Measurements from ENCODE around the gene FGF9. TPM values are rescaled to one million over a fixed set of nuclear protein-coding genes. Genes with fewer than 3 reads are reported as not detected.

The FGF9 gene
- total RNA-seq, 1 experiment from 2014 or later, result 0.26 TPM

- DNase-seq (ENCODE audit: low spot score), result no peak
- H3K36me3 Mint-ChIP-seq, result no peaks in the 10 kb centered on the region; the same call in 1 of the 2 replicates
- ATAC-seq, result no peak
- ChIA-PET CTCF (no interaction called here), POLR2A (no interaction called here)
- H3K27me3 Mint-ChIP-seq (ENCODE audit: low read depth), result peaks cover 13% of the 10 kb centered on the region
- H3K27ac Mint-ChIP-seq, result no peak overlapping the region
- H3K9me3 Mint-ChIP-seq, result peaks cover 20% of the 10 kb centered on the region
- TF ChIP-seq E2F5 (CRISPR knock-in tag; IDR thresholded peaks at IDR 0.05) (no peak), ZNF121 (CRISPR knock-in tag; IDR thresholded peaks at IDR 0.05) (no peak), TCF7 (CRISPR knock-in tag; IDR thresholded peaks at IDR 0.05; ENCODE audit: low read depth) (no peak), MXD4 (CRISPR knock-in tag; IDR thresholded peaks at IDR 0.05; ENCODE audit: borderline replicate concordance) (no peak), NFE2L1 (CRISPR knock-in tag; IDR thresholded peaks at IDR 0.05) (no peak), NR1H2 (CRISPR knock-in tag; IDR thresholded peaks at IDR 0.05) (no peak), HMGXB4 (CRISPR knock-in tag; IDR thresholded peaks at IDR 0.05) (no peak)
- TF ChIP-seq, protein P1, sequence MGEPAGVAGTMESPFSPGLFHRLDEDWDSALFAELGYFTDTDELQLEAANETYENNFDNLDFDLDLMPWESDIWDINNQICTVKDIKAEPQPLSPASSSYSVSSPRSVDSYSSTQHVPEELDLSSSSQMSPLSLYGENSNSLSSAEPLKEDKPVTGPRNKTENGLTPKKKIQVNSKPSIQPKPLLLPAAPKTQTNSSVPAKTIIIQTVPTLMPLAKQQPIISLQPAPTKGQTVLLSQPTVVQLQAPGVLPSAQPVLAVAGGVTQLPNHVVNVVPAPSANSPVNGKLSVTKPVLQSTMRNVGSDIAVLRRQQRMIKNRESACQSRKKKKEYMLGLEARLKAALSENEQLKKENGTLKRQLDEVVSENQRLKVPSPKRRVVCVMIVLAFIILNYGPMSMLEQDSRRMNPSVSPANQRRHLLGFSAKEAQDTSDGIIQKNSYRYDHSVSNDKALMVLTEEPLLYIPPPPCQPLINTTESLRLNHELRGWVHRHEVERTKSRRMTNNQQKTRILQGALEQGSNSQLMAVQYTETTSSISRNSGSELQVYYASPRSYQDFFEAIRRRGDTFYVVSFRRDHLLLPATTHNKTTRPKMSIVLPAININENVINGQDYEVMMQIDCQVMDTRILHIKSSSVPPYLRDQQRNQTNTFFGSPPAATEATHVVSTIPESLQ (CRISPR knock-in tag; IDR thresholded peaks at IDR 0.05), result no peak
- TF ChIP-seq, protein P2, sequence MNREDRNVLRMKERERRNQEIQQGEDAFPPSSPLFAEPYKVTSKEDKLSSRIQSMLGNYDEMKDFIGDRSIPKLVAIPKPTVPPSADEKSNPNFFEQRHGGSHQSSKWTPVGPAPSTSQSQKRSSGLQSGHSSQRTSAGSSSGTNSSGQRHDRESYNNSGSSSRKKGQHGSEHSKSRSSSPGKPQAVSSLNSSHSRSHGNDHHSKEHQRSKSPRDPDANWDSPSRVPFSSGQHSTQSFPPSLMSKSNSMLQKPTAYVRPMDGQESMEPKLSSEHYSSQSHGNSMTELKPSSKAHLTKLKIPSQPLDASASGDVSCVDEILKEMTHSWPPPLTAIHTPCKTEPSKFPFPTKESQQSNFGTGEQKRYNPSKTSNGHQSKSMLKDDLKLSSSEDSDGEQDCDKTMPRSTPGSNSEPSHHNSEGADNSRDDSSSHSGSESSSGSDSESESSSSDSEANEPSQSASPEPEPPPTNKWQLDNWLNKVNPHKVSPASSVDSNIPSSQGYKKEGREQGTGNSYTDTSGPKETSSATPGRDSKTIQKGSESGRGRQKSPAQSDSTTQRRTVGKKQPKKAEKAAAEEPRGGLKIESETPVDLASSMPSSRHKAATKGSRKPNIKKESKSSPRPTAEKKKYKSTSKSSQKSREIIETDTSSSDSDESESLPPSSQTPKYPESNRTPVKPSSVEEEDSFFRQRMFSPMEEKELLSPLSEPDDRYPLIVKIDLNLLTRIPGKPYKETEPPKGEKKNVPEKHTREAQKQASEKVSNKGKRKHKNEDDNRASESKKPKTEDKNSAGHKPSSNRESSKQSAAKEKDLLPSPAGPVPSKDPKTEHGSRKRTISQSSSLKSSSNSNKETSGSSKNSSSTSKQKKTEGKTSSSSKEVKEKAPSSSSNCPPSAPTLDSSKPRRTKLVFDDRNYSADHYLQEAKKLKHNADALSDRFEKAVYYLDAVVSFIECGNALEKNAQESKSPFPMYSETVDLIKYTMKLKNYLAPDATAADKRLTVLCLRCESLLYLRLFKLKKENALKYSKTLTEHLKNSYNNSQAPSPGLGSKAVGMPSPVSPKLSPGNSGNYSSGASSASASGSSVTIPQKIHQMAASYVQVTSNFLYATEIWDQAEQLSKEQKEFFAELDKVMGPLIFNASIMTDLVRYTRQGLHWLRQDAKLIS (CRISPR knock-in tag; IDR thresholded peaks at IDR 0.05; ENCODE audit: borderline replicate concordance), result no peak
- H3K4me1 Mint-ChIP-seq, result no peaks in the 10 kb centered on the region
- no peak overlapping the region for H3K4me3 Mint-ChIP-seq
Measured at GRCh38 chr13:21661097-21661909, 9.6 kb upstream of the FGF9 start.

- POLR2A ChIA-PET, result interaction anchor here (0.6 kb wide), 1 partner anchor 154 kb away, joined by 3 read pairs; no protein-coding TSS in a partner anchor
- Mint-ChIP-seq H3K27ac (no peak overlapping the region), H3K36me3 (no peaks in the 10 kb centered on the region), H3K4me1 (peaks cover 3% of the 10 kb centered on the region), H3K4me3 (no peak overlapping the region), H3K27me3 (ENCODE audit: low read depth) (peaks cover 32% of the 10 kb centered on the region), H3K9me3 (peaks cover 10% of the 10 kb centered on the region)
- CTCF ChIA-PET, result interaction anchor here (0.7 to 1.3 kb wide), 2 partner anchors 13 to 136 kb away, joined by 3 to 4 read pairs; no protein-coding TSS in a partner anchor
- DNase-seq (ENCODE audit: low spot score), result no peak
- ATAC-seq, result no peak
- TF ChIP-seq, protein P3, sequence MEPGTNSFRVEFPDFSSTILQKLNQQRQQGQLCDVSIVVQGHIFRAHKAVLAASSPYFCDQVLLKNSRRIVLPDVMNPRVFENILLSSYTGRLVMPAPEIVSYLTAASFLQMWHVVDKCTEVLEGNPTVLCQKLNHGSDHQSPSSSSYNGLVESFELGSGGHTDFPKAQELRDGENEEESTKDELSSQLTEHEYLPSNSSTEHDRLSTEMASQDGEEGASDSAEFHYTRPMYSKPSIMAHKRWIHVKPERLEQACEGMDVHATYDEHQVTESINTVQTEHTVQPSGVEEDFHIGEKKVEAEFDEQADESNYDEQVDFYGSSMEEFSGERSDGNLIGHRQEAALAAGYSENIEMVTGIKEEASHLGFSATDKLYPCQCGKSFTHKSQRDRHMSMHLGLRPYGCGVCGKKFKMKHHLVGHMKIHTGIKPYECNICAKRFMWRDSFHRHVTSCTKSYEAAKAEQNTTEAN (CRISPR knock-in tag; IDR thresholded peaks at IDR 0.05), result no peak
- TF ChIP-seq TEAD1 (CRISPR knock-in tag; IDR thresholded peaks at IDR 0.05), result no peak
- TF ChIP-seq SP1 (CRISPR knock-in tag; conservative IDR thresholded peaks at IDR 0.05), result no peak
- no peak for TF ChIP-seq NR1H2 (CRISPR knock-in tag; IDR thresholded peaks at IDR 0.05)
- TF ChIP-seq, protein P4, sequence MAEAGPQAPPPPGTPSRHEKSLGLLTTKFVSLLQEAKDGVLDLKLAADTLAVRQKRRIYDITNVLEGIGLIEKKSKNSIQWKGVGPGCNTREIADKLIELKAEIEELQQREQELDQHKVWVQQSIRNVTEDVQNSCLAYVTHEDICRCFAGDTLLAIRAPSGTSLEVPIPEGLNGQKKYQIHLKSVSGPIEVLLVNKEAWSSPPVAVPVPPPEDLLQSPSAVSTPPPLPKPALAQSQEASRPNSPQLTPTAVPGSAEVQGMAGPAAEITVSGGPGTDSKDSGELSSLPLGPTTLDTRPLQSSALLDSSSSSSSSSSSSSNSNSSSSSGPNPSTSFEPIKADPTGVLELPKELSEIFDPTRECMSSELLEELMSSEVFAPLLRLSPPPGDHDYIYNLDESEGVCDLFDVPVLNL (CRISPR knock-in tag; IDR thresholded peaks at IDR 0.05; ENCODE audit: borderline replicate concordance, low read depth), result no peak
- no peak for TF ChIP-seq GABPB1 (CRISPR knock-in tag; IDR thresholded peaks at IDR 0.05)
- no peak for TF ChIP-seq GRHL2 (CRISPR knock-in tag; IDR thresholded peaks at IDR 0.05; ENCODE audit: insufficient replicate concordance, severe bottlenecking)
- TF ChIP-seq, protein P5, sequence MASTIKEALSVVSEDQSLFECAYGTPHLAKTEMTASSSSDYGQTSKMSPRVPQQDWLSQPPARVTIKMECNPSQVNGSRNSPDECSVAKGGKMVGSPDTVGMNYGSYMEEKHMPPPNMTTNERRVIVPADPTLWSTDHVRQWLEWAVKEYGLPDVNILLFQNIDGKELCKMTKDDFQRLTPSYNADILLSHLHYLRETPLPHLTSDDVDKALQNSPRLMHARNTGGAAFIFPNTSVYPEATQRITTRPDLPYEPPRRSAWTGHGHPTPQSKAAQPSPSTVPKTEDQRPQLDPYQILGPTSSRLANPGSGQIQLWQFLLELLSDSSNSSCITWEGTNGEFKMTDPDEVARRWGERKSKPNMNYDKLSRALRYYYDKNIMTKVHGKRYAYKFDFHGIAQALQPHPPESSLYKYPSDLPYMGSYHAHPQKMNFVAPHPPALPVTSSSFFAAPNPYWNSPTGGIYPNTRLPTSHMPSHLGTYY (CRISPR knock-in tag; IDR thresholded peaks at IDR 0.05), result no peak
- no peak for TF ChIP-seq E2F5 (CRISPR knock-in tag; IDR thresholded peaks at IDR 0.05)
- TF ChIP-seq PREB (CRISPR knock-in tag; IDR thresholded peaks at IDR 0.05; ENCODE audit: borderline replicate concordance), result no peak
Measured at GRCh38 chr13:21663197-21663596, 7.7 kb upstream of the FGF9 start.
